GM18505 (cell line): ENCODE data around the gene C9orf43.
A peak's percentile ranks its signal among the peaks of the same experiment; 100 is the strongest.
"Not testable (repeated sequence)": the region's sequence is repeated elsewhere in the genome, so short reads cannot be mapped to it uniquely, and the experiment has no call there.

Experiments used
- ATAC-seq: cut with Tn5 transposase; IDR thresholded peaks from one replicate; pipeline ENCODE4 v1.9.1; 2021; ENCODE audit not compliant: unreplicated experiment
- POLR2A ChIP-seq: IDR thresholded peaks from 4 replicates; pipeline ENCODE4 v1.6.1; 2011; ENCODE audit warnings: borderline replicate concordance; ENCODE audit not compliant: insufficient read depth, insufficient read length; ENCODE audit errors: extremely low read depth

C9orf43 gene

GRCh38 chr9:113391917-113392316, 18.6 kb upstream of the C9orf43 start:
- no peak for ATAC-seq
- TF ChIP-seq POLR2A = no peak

GRCh38 chr9:113393281-113393680, 17.3 kb upstream of the C9orf43 start:
- no peak for TF ChIP-seq POLR2A
- no peak for ATAC-seq

- ATAC-seq = no peak
- no peak for TF ChIP-seq POLR2A
Observed at GRCh38 chr9:113395000-113395861, 15.3 kb upstream of the C9orf43 start.

DNA sequence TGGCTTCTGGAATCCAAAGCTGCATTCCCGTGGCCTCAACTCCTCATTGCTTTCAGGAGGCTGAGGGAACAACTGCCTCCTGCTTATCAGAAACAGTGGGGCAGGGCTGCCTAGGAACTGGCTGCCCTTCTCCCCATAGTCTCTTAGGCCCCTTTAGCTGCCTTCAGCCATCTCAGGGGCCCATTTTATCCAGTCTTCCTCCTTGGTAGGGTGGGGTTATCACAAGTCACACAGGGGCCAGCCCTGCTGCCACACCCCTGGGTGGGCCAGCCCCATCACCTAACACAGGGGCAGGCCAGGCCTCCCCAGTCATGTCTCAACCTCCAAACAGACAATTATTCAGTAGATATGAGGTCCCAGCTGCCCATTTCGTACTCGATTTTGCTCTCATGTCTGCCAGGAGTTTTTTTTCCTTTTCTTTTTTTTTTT, 13.3 kb upstream of the C9orf43 start:
- TF ChIP-seq POLR2A = no peak
- no peak for ATAC-seq

DNA sequence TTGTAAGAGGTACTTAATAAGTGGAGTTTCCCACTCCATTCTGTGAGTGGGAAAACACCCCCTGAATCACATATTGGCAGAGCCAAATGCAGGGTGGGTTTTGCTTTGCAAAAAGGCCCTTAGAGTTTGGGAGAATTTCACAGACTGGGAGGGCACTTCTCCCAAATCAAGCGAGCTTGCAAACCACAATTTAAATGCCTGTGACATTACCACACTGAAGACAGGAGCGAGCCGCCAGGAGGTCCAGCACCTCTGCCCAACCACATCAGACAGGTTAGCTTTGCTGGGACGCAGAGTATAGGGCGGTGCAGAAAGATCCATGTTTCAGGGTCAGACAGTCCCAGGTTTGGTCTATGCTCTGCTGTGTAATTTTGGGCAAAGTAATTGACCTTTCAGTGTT, 11.8 kb upstream of the C9orf43 start:
- TF ChIP-seq POLR2A = no peak
- no peak for ATAC-seq

DNA sequence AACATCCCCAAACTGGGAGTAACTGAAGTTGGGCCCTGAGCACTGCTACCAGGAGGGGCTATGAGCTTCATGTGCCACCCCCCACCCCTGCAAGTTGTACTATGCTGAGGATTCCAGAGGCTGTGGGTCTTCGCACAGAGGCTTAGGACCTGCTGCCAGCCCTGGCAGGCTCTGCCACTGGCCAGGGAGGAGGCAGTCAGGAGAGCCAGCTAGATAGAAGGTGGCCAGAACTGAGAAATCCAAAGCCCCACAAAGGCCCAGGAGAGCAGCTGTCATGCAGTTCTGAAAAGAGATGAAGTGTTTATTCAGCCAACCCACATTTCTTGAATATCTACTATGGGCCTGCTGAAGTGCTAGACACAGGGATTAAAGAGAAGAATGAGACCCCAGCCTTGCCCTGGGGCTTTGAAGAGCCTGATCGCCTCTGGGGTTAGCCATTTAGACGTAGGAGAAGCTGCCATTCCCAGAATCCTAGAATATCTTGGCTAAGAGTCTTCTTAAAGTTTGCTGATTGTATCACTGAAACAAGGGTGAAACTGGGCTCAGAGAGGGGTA, 10.8 kb upstream of the C9orf43 start:
- TF ChIP-seq POLR2A = no peak
- no peak for ATAC-seq

- ATAC-seq = peak; percentile 99
- peak; percentile 75 for TF ChIP-seq POLR2A
Observed at GRCh38 chr9:113401027-113401792, 9.3 kb upstream of the C9orf43 start, which contains the start of gene ALAD. Gene ALAD (minus strand): TSS chr9:113401284. CDS start chr9:113393559, 7,725 bp downstream.

DNA sequence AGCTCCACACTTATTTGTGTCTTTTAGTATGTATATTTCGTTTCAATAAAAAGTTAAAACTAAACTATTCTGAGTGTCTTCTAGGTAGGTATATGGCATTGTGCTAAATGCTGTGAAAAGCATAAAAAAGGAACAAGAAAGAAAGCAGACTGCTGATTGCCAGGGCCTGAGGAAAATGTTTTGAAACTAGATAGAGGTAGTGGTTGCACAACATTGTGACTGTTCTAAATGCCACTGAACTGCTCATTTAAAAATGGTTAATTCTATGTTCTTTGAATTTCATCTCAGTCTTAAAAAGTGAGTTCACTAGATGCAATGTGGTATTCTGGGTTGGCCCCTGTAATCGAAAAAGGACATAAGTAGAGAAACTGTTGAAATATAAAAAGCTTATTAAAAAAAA, 6.9 kb upstream of the C9orf43 start:
- no peak for TF ChIP-seq POLR2A
- ATAC-seq = no peak

DNA sequence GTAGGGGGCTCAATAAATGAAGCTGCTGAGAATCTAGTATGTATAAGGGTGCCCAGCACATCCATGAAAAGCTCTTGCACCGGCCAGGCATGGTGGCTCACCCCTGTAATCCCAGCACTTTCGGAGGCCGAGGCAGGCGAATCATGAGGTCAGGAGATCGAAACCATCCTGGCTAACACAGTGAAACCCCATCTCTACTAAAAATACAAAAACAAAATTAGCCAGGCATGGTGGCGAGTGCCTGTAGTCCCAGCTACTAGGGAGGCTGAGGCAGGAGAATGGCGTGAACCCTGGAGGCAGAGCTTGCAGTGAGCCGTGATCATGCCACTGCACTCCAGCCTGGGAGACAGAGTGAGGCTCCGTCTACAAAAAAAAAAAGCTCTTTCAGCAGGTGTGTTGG, 4.2 kb upstream of the C9orf43 start:
- not testable (repeated sequence) for ATAC-seq

DNA sequence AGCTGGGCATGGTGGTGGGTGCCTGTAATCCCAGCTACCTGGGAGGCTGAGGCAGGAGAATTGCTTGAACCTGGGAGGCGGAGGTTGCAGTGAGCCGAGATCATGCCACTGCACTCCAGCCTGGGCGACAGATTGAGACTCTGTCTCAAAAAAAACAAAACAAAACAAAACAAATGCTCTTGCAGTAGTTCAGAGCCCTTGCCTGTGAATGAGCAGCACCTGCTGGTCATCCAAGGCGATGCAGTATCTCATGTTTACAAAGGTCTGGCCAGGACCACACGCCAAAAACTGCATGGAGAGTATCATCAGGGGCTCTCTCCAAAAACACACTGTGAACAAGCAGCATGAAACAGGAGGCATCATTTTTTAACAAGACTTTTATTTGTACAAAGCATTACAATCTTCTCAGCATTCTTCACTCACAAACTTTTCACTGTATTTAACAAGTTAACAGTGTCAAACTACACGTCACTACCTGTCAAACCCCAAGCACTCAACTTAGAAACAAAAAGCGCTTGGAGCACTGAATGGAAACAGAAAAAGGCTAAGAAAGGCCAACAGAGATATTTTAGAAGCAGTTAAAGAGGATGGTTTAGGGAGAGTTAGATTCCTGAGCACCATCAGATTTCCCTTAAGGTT, 3.6 kb upstream of the C9orf43 start:
- not testable (repeated sequence) for ATAC-seq

DNA sequence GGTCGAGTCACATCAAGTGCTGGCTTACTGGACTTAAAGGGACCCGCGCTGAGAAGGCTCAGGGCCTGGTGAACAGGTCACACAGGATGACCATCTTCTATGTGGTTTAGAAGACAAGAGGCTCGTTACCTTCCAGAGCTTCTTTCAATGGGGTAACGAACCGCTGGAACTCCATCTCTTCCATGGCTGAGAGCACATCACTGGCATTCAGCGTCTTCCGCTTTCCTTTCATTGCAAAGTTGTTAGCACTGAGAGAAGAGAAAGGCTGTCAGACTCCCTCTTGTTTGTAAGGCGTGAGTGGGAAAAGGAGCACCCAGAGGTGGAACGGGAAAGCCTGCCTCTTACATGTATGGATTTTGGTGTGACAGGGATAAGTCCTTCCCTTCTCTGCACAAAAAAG, 1.1 kb upstream of the C9orf43 start:
- ATAC-seq = no peak
- TF ChIP-seq POLR2A = no peak

DNA sequence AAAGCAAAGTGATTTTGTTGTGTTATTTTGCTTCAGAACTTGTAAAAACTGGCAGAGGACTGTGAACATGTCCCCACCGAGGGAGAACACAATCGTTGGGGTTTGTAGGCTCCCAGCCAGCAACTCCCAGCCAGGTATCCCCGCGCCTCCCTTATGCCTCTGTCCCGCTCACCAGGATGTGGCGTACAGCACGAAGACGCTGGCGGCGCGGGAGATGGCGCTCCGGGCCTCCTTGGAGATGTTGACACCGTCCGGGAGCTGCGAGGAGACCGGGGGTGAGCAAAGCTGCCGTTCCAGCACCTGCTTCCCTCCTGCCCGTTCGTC, 702 bp upstream of the C9orf43 start:
- TF ChIP-seq POLR2A = no peak
- peak; percentile 6 for ATAC-seq

DNA sequence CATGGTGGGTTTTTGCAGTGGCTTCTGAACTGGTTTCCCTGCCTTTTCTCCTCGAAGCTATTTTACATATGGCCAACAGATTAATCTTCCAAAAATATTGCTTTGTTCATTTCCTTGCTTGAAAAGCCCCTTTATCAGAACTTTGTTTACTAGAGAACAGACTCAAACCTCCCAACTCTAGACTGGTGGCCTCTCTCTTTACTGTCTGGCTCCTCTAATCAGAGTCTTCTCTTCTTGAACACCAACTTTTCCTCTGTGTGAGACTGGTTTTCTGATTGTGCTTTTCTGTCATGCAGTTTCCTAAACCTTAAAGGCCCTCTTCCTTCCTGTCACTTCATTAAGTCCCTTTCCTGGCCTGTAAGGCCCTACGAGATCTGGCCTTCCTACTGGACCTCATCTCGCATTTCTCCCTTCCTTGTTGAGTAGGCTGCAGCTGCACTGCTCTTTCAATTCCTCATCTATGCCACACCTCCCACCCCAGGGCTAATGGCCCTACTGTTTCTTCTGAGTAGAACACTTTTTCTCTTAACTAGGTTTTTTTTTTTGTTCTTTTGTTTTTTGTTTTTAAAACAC, 5.7 kb downstream of the C9orf43 start:
- ATAC-seq = peak; percentile 89
- no peak for TF ChIP-seq POLR2A

DNA sequence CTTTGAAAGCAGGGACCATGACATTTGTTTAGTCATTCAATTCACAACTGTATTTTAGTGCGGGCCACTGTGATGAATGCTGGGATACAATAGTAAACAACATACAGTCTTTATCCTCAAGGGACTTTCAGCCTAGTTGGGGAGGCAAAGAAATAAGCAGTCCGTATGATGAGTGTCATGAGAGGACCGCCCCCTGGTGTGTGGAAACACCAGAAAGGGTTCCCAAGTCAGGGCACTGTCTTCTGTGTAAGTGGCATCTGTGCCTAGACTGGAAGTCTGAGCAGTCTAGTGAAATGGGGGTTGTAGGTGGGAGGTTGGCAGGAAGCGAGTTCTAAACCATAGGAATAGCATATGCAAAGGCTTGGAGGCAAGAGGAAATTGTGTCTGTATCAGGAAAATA, 6.8 kb downstream of the C9orf43 start:
- TF ChIP-seq POLR2A = no peak
- no peak for ATAC-seq

DNA sequence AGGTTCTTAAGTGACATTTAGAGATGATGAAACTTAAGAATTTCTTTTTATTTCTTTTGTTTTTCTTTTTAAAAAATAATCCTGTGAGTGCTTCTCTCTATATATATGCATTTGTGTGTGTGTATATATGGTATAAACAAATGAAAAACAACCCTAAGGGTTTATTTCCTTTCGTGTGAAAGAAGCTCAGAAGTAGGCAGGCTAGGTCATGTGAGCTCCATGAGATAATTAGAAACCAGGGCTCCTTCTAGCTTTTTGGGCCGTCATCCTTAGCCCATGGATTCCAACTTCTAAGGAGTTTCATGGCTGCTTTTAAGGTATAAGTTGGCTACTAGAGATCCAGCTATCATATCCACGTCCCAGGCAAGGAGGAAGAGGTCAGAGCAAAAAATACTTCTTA, 11.2 kb downstream of the C9orf43 start:
- TF ChIP-seq POLR2A = no peak
- ATAC-seq = no peak
